Motor neuron (in vitro differentiated cells): ENCODE measurements around the gene MAN1A1. TPM values are rescaled to one million over a fixed set of nuclear protein-coding genes. Genes with fewer than 3 reads are reported as not detected.
A peak's percentile ranks its signal among the peaks of the same experiment; 100 is the strongest.

Experiments
- ATAC-seq, 8 experiments: fragments of 200-7000 bp; cut with Tn5 transposase; replicated peaks in 6 of 8; 2 replicates each; pipeline ENCODE4 v1.8.0; 2021; ENCODE audit warnings: mild to moderate bottlenecking in 8 of 8, moderate library complexity in 8 of 8
- H3K27ac ChIP-seq, 2 donors: fragments of 250-450 bp; sonication (Bioruptor Pico); 2 replicates each; pipeline ENCODE4 v1.9.0; 2021; ENCODE audit warnings: antibody characterized with exemption in 2 of 2, mild to moderate bottlenecking in 2 of 2, moderate library complexity in 1 of 2
- H3K4me1 ChIP-seq, 2 donors: fragments of 250-450 bp; sonication (Bioruptor Pico); replicated peaks in 1 of 2; 2 replicates each; pipeline ENCODE4 v1.6.1; 2021; ENCODE audit warnings: antibody characterized with exemption in 2 of 2, mild to moderate bottlenecking in 2 of 2, moderate library complexity in 1 of 2
- H3K4me3 ChIP-seq, 5 donors: fragments of 250-450 bp; sonication (Bioruptor Pico); 2 replicates each; pipeline ENCODE4 v1.9.0; 2021; ENCODE audit warnings: antibody characterized with exemption in 5 of 5, mild to moderate bottlenecking in 5 of 5, moderate library complexity in 4 of 5
- WGBS, 10 experiments: fragments of 450-650 bp; shearing (Covaris generic); methylation state at CpG; one replicate each; pipeline ENCODE4 v1.0.0; 2022; 5-methylcytosine and 5-hydroxymethylcytosine counted together
- in situ Hi-C, 9 experiments: fragments of 400-800 bp; cut with MboI; loops; one replicate each; pipeline ENCODE4 v1.15.0; 2021; ENCODE audit warnings: low sequenced_read_pairs in 9 of 9, low pct_unique_long_range_greater_than_20kb in 2 of 9; ENCODE audit not compliant: unreplicated experiment in 9 of 9
- total RNA-seq, 8 experiments: library from RNA; unstranded; fragments of 300-600 nt; gene quantifications; 2 replicates each; pipeline versions ENCODE4 v1.2.3 to v1.2.4, GENCODE V29; 2022

MAN1A1 gene
- total RNA-seq, 8 experiments from 2014 or later = 0.73 to 32.9 (median 4.5) TPM

DNA sequence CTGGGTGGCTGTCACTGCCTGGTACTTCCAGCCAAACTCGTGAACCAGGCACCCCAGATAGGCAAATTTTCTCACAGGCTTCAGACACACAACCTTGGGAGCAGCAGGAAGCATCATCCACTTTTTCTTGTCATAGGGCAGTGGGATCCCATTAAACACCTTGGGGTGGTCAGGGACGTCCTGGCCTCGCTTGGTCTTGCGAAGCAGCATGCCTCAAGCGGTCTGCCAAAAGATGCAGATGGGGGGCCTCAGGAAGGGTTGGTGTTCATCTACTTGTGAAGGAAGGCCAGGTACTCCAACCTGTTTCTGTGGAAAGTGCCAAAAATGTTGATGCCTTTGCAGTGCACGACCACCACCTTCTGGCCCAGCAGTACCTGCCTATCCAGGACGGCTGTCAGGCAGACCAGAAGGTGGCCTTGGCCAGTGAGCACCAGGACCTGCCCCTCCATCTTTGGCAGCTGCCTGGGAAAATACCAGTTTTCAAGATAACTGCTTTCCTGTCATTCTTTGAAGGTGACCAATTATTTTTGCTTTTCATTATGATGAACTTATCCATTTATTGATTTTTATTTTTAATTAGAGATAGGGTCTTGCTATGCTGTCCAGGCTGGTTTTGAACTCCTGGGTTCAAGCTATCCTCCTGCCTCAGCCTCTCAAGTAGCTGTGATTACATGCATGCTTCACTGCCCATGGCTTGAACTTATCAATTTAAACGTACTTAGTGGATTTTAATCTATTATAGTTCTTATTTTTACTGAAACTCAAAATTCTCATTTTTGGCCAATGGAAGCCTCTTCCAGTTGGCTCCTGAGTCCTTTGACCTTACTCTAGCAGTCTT lies 80.1 kb downstream of the MAN1A1 start:
- Histone ChIP-seq H3K4me3 (no peak overlapping the region), H3K4me1 (no peaks in the 10 kb centered on the region), H3K27ac (no peak overlapping the region)
- ATAC-seq = no peak
- in situ Hi-C loops = no loop called here
- 38 to 100% (median 100%) methylated on average over 1 to 7 of the region's 8 CpGs; no CpG with 5 or more reads in 1 of the 10 experiments for WGBS, 10 experiments

DNA sequence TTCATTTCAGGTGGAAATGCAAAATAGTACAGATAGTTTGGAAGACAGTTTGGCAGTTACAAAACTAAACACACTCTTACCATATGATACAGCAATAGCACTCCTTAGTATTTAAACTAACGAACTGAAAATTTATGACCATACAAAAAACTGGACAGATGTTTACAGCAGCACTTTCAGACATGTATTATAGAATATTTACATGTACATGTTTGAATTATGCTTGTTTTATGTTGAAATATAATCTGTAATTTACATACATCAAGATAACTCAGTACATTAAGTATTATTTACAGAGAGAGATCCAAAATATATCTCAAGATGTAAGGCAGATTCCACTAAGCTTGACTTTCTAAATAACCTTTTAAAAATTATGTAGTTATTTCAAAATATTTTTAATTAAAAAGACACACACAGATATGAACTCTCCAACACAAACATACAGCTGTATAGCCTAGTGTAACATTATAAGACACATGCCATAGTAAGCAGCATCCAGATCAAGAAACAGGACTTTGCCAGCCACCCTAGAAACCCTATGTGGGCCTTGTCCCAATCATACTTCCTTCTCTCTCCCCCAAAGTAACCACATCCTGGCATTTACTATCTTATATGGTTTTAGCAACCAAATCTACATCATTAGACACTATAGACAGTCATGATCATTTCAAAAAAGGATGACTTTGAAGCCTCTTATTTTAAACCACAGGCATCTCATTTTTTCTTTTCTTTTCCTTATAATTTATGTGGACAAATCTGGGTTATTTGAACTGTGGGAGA lies 82.2 kb downstream of the MAN1A1 start:
- H3K4me3 ChIP-seq = no peak overlapping the region
- H3K4me1 ChIP-seq = no peaks in the 10 kb centered on the region
- 29 to 100% (median 78%) methylated on average over 1 of the region's 1 CpG; no CpG with 5 or more reads in 2 of the 10 experiments for WGBS, 10 experiments
- H3K27ac ChIP-seq = no peak overlapping the region
- peak in 1 of 8 experiments; percentile 45 for ATAC-seq
- in situ Hi-C loops = no loop called here

DNA sequence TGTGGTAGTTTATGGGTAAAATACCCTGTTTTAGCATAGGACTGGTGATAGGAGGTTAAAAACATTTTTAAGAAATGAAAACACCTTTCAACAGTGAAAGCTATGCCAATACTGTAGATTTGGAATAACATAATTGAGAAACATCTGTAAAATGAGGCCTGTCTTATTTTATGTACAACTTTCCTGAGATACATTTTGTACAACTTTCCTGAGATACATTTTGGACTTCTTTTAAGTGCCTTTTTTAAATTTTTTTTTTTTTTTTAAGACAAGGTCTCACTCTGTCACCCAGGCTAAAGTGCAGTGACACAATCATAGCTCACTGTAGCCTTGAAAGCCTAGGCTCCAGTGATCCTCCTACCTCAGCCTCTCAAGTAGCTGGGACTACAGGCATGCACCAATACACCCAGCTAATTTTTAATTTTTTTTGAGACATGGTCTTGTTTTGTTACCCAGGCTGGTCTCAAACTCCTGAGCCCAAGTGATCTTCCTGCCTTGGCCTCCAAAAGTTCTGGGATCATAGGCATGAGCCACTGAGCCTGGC lies 84.6 kb downstream of the MAN1A1 start:
- Histone ChIP-seq H3K4me3 (no peak overlapping the region), H3K27ac (no peak overlapping the region), H3K4me1 (no peaks in the 10 kb centered on the region)
- ATAC-seq = no peak
- in situ Hi-C loops = no loop called here

DNA sequence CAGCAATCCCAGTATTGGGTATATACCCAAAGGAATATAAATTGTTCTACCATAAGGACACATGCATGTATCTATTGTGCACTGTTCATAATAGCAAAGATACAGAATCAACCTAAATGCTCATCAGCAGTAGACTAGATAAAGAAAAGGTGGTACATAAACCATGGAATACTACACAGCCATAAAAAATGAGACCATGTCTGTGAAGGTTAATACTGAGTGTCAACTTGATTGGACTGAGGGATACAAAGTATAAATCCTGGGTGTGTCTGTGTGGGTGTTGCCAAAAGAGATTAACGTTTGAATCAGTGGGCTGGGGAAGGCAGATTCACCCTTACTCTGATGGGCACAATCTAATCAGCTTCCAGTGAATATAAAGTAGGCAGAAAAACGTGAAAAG lies 86.9 kb downstream of the MAN1A1 start:
- in situ Hi-C loops = no loop called here
- Histone ChIP-seq H3K4me1 (no peaks in the 10 kb centered on the region), H3K4me3 (no peak overlapping the region), H3K27ac (no peak overlapping the region)
- ATAC-seq = no peak
- WGBS, 10 experiments = 0 to 80% (median 36%) methylated on average over 1 to 2 of the region's 2 CpGs; no CpG with 5 or more reads in 1 of the 10 experiments

DNA sequence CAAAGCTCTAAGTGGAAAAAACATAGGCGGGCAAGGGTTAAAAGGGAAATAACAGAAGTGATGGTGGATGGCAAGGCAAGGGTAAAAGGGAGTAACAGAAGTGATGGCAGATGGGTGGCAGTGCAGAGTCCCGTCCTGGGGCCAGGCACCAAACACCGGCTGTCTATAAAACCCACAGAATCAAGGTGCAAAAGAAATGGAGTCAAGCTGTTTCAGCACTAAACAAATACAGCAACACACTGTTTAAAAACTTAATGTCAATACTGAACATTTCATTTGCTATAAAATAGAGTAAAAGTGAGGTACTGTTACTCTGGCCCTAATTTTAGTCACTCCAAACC lies 87.6 kb downstream of the MAN1A1 start:
- in situ Hi-C loops = no loop called here
- ATAC-seq = no peak
- WGBS, 10 experiments = 60 to 96% (median 85%) methylated on average over 1 to 3 of the region's 3 CpGs; no CpG with 5 or more reads in 2 of the 10 experiments

DNA sequence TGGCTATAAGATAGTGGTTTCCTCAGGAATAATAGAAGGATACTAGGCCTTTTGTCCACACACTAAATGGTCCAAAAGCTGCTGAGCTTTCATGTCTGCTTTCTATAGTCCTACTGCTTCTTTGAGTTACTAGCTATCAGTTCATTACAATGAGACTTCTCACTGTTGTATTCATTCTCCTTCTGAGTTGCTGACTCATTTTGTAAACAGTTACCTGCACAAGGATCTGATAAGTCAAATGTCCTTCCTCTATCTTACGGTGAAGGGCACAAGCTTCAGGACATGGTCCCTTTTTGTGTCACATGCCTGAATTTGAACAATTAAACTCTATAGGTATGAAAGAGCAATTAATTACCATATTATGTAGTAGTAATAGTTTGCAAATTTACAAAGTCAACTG lies 90.5 kb downstream of the MAN1A1 start:
- ATAC-seq = no peak
- WGBS, 10 experiments = 71 to 100% (median 91%) methylated on average over 1 of the region's 1 CpG; no CpG with 5 or more reads in 5 of the 10 experiments

More for the DNA sequence above, 87.6 kb downstream of the MAN1A1 start:
- Histone ChIP-seq H3K27ac (no peak overlapping the region), H3K4me1 (no peaks in the 10 kb centered on the region), H3K4me3 (no peak overlapping the region)

DNA sequence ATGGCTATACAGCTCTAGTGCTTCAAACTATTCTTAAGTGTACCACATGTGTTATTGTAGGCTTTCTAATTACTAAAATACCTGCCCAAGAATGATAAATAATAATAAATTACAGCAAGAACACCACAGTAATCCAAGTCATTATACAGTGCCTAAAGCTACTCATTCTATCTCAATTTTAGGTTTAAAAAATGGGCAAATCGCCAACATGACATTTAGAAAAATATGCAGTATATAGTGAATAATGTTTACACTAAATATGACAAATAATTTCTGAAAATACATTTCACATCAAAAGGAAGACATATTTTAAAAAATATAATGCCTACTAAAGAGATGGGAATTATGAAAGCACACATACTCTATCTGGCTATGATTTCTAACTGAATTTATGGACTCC lies 91.8 kb downstream of the MAN1A1 start:
- H3K27ac ChIP-seq = no peak overlapping the region
- in situ Hi-C loops = no loop called here
- ATAC-seq = no peak
- no peaks in the 10 kb centered on the region for H3K4me1 ChIP-seq
- H3K4me3 ChIP-seq = no peak overlapping the region
- WGBS, 10 experiments = 56 to 100% (median 91%) methylated on average over 1 of the region's 1 CpG; no CpG with 5 or more reads in 3 of the 10 experiments

More for the DNA sequence above, 90.5 kb downstream of the MAN1A1 start:
- Histone ChIP-seq H3K27ac (no peak overlapping the region), H3K4me1 (no peaks in the 10 kb centered on the region), H3K4me3 (no peak overlapping the region)
- in situ Hi-C loops = no loop called here

DNA sequence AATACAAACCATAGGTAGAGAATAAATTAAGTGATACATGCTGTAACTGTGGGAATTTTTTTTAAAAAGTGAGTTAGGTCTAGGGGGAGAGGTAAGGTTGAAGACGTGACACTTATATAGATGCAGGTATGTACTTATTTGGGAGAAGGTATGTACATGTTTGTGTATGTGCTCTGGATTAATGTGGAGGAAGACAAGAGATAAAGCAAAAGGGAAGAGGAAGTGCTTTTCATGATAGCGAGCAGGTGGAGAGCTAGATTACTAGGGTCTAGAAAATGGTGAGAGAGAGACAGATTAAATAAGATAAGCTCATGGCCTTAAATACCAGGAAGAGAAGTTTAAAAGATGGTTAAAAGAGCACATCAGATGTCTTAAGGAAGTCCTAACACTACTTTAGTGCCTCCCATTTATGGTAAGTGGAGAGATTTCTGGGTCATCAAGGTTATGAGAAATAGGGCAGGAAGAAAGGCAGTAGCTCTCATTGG lies 92.5 kb downstream of the MAN1A1 start:
- no peak for ATAC-seq
- WGBS, 10 experiments = 51 to 100% (median 92%) methylated on average over 1 to 2 of the region's 2 CpGs; no CpG with 5 or more reads in 1 of the 10 experiments
- Histone ChIP-seq H3K4me3 (no peak overlapping the region), H3K27ac (no peak overlapping the region), H3K4me1 (no peaks in the 10 kb centered on the region)
- in situ Hi-C loops = no loop called here

DNA sequence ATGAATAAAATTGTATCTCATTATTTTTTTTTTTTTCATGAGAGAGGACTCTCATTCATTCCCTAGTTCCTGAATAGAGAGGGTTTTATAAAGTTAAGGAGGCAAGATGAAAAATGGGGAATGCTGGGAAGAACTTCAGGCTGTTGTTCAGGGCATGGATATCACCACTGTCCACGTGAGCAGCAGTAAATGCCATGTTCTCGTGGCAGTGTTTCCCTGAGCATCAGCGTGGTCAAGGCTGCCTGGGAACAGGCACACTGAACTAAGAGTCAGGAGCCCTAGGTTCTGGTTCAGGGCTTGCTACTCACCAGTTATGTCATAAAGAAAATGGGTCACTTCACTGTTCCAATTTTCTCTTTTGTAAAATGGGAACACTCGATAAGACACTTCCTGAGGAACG lies 93.2 kb downstream of the MAN1A1 start:
- ATAC-seq = no peak
- Histone ChIP-seq H3K27ac (no peak overlapping the region), H3K4me3 (no peak overlapping the region), H3K4me1 (no peaks in the 10 kb centered on the region)
- in situ Hi-C loops = no loop called here
- WGBS, 10 experiments = 72 to 100% (median 93%) methylated on average over 2 to 5 of the region's 5 CpGs

DNA sequence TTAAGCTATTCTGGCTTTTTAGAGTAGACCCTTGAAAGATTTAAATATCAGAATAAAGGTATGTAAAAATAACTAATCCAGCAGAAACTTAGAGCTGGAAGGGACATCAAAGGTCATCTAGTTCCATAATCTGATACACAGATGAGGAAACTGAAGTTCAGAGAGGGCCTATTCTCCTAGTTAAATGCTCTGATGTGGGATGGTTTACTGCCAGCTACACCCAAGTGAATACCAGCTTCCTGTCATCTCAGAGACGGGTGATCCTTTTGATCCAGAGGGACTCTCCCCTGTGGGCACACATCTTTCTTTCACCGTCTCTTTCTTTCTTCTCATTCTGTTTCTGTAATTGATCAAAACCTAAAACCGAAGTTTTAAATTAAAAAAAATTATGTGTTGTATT lies 94.1 kb downstream of the MAN1A1 start:
- no peak overlapping the region for H3K4me3 ChIP-seq
- in situ Hi-C loops = no loop called here
- ATAC-seq = no peak
- H3K4me1 ChIP-seq = no peaks in the 10 kb centered on the region
- H3K27ac ChIP-seq = no peak overlapping the region
- WGBS, 10 experiments = 73 to 100% (median 91%) methylated on average over 1 to 3 of the region's 3 CpGs; no CpG with 5 or more reads in 2 of the 10 experiments

DNA sequence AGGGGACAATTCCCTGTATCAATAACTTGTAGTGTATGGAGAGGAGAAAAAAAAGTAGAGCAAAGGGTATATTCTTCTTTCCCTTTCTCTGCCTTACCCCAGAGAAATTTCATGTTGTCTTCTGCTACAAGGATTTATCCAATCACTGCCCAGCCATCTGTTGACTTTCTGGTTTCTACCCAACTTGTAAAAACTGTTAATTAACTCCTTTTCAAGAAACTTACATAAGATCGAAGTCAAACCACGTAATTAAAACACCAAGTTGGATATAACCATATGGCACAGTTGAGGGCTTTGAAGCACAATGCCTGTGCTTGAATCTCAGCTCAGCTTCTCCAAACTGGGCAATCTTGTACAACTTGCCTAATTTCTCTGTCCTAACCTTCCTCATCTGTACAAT lies 99.5 kb downstream of the MAN1A1 start:
- WGBS, 10 experiments = 83 to 100% (median 100%) methylated on average over 2 of the region's 2 CpGs; no CpG with 5 or more reads in 4 of the 10 experiments
- no peak overlapping the region for H3K27ac ChIP-seq
- no peaks in the 10 kb centered on the region for H3K4me1 ChIP-seq
- ATAC-seq = no peak
- in situ Hi-C loops = no loop called here
- H3K4me3 ChIP-seq = no peak overlapping the region

DNA sequence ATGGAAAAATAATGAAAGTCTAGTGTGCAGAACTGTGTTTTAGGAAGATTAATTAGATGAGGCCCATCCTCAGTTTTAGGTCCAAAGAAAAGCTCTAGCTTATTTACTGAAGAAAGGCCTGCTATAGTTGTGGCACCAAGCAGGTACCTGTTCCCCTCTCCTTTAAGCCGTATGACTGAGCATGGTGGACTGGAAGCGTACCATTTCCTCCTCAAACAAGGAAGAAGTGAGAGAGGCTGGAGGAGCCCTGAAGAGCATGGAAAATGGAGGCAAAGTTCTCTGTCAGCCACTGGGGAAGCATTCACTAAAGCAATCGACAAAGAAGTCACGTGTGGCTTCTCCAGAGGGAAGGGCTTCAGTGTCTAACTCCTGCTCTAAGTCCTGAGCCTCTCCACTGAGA lies 100.2 kb downstream of the MAN1A1 start:
- 80 to 100% (median 92%) methylated on average over 1 to 4 of the region's 4 CpGs; no CpG with 5 or more reads in 3 of the 10 experiments for WGBS, 10 experiments
- H3K4me1 ChIP-seq = no peaks in the 10 kb centered on the region
- ATAC-seq = no peak
- H3K27ac ChIP-seq = no peak overlapping the region
- H3K4me3 ChIP-seq = no peak overlapping the region
- in situ Hi-C loops = no loop called here

DNA sequence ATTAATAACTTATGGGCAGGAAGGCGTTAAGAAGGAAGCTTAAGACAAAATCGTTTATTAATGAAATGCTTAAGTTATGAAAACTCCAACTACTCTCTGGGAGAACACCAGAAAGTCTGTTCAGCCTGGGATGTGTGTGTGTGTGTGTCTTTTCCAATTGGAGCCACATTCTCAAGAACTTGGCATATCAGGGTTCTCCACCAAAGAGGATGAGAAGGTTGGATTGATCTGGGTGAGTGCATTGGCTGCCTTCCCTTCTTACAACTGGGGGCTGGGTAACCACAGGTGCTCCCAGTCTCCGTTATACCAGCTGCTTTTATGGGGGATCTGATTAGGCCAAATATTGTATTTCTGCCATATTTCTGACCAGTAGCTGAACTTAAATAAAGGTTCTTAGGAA lies 102.1 kb downstream of the MAN1A1 start:
- peaks cover 0 to 3% of the 10 kb centered on the region in 2 donors for H3K4me1 ChIP-seq
- H3K27ac ChIP-seq = no peak overlapping the region
- in situ Hi-C loops = no loop called here
- WGBS, 10 experiments = 40 to 100% (median 83%) methylated on average over 1 to 3 of the region's 3 CpGs; no CpG with 5 or more reads in 2 of the 10 experiments
- no peak overlapping the region for H3K4me3 ChIP-seq
- ATAC-seq = no peak
